BLaER1 (cell line): ENCODE measurements around the gene CHTOP.
"Not testable (repeated sequence)": the region's sequence is repeated elsewhere in the genome, so short reads cannot be mapped to it uniquely, and the experiment has no call there.

Experiments
- H3K27ac ChIP-seq: shearing (Covaris generic); formaldehyde crosslinking; 2 replicates; pipeline ENCODE4 v1.8.1; 2022
- H3K27me3 ChIP-seq: shearing (Covaris generic); formaldehyde crosslinking; 2 replicates; pipeline ENCODE4 v1.8.1; 2022
- H3K36me3 ChIP-seq: shearing (Covaris generic); formaldehyde crosslinking; 2 replicates; pipeline ENCODE4 v1.8.1; 2022
- H3K4me1 ChIP-seq: shearing (Covaris generic); formaldehyde crosslinking; 2 replicates; pipeline ENCODE4 v1.8.1; 2022
- H3K4me2 ChIP-seq: shearing (Covaris generic); formaldehyde crosslinking; 2 replicates; pipeline ENCODE4 v1.8.1; 2022
- H3K4me3 ChIP-seq: shearing (Covaris generic); formaldehyde crosslinking; 2 replicates; pipeline ENCODE4 v1.8.1; 2022
- H3K9ac ChIP-seq: shearing (Covaris generic); formaldehyde crosslinking; 2 replicates; pipeline ENCODE4 v1.8.1; 2022
- H3K9me3 ChIP-seq: shearing (Covaris generic); formaldehyde crosslinking; 2 replicates; pipeline ENCODE4 v1.8.1; 2022
- H4K20me1 ChIP-seq: shearing (Covaris generic); formaldehyde crosslinking; 2 replicates; pipeline ENCODE4 v1.8.1; 2022
- Cebpa-rat ChIP-seq: shearing (Covaris generic); IDR thresholded peaks from 2 replicates; pipeline ENCODE4 v1.8.1; 2022

The CHTOP gene

GRCh38 chr1:153652805-153653500, 19.1 kb downstream of the CHTOP start:
- Histone ChIP-seq H3K4me3 (no peak overlapping the region), H3K36me3 (no peaks in the 10 kb centered on the region), H3K4me1 (peaks cover 19% of the 10 kb centered on the region), H3K9ac (no peak overlapping the region), H3K4me2 (no peak overlapping the region), H4K20me1 (no peaks in the 10 kb centered on the region), H3K9me3 (no peaks in the 10 kb centered on the region), H3K27me3 (no peaks in the 10 kb centered on the region), H3K27ac (no peak overlapping the region)
- TF ChIP-seq Cebpa-rat: no peak

DNA sequence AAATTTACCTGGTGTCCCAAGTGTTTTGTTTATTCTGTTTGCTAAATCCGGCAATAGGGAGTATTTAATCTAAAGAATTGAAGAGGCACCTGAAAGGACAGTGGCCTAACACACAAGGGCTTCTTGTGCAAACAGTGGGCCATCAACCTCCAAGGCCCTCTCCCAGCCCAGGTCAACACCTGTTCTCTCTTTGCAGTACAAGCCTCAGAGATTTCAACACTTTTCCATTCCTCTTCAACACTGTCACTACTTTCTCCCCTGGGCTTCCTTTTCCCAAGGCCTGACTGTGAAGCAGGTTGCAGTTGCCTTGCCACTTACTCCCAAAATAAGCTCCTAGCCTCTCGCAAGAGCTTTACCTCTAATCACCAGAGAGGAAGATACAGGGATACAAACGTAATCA, 21.5 kb downstream of the CHTOP start:
- no peaks in the 10 kb centered on the region for H3K27me3 ChIP-seq
- no peak for TF ChIP-seq Cebpa-rat
- peaks cover 7% of the 10 kb centered on the region; the same call in 1 of the 2 replicates for H3K36me3 ChIP-seq
- H3K4me2 ChIP-seq: no peak overlapping the region
- H3K4me1 ChIP-seq: peaks cover 18% of the 10 kb centered on the region
- no peak overlapping the region for H3K9ac ChIP-seq
- no peak overlapping the region for H3K27ac ChIP-seq
- H4K20me1 ChIP-seq: peaks cover 14% of the 10 kb centered on the region
- no peak overlapping the region for H3K4me3 ChIP-seq
- no peaks in the 10 kb centered on the region for H3K9me3 ChIP-seq

DNA sequence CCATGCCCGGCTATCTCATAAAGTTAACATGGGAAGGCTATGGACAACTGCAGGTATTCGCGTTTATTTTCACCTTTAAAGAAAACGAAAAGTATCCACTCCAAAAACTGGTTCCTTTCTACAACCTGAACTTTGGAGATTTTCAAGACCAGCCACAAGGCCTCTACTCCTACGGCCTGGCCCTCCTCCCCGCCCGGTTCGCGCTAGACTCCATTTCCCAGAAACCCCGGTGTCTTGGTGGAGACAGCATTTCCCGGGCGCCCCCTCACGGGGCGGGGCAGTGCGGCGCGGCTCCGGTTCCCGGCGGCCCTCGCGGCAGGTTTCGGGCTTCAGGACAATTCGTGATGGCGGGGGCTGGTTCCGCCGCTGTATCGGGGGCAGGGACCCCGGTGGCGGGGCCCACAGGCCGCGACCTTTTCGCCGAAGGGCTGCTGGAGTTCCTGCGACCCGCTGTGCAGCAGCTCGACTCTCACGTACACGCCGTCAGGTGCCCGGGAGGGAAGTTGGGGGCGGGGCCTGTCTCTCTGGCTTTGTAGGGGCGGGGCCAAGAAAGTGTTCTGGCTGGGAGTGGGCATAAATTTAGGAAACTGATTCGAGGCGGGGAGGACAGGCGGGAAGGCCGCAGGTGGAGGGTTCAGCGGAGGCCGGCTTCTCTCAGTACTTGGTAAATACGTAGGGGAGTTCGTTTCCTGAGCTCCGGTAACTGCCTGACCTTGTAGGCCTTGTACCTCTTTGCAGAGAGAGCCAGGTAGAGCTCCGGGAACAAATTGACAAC, 24.7 kb downstream of the CHTOP start, which contains the start of gene SNAPIN:
TSS of gene SNAPIN (plus strand) at position 304 of the 775 bp plus-strand sequence. CDS start at position 345, 41 bp downstream.
- no peak for TF ChIP-seq Cebpa-rat
- H3K4me3 ChIP-seq: peak within 1 kb of the TSS; percentile 83
- peaks cover 29% of the 10 kb centered on the region for H3K4me1 ChIP-seq
- H3K9me3 ChIP-seq: no peaks in the 10 kb centered on the region
- H3K27ac ChIP-seq: peak within 1 kb of the TSS; percentile 87
- peak within 1 kb of the TSS; percentile 91 for H3K9ac ChIP-seq
- no peaks in the 10 kb centered on the region for H3K27me3 ChIP-seq
- H4K20me1 ChIP-seq: peaks cover 39% of the 10 kb centered on the region
- H3K4me2 ChIP-seq: peak within 1 kb of the TSS; percentile 95
- peaks cover 39% of the 10 kb centered on the region for H3K36me3 ChIP-seq

GRCh38 chr1:153659175-153659534, 25.3 kb downstream of the CHTOP start:
- H3K27ac ChIP-seq: peak overlapping the region; percentile 87
- TF ChIP-seq Cebpa-rat: no peak
- H3K36me3 ChIP-seq: peaks cover 44% of the 10 kb centered on the region
- peaks cover 29% of the 10 kb centered on the region for H3K4me1 ChIP-seq
- H3K9me3 ChIP-seq: no peaks in the 10 kb centered on the region
- peak overlapping the region; percentile 91 for H3K9ac ChIP-seq
- peak overlapping the region; percentile 83 for H3K4me3 ChIP-seq
- H3K27me3 ChIP-seq: no peaks in the 10 kb centered on the region
- H3K4me2 ChIP-seq: peak overlapping the region; percentile 95
- H4K20me1 ChIP-seq: peaks cover 42% of the 10 kb centered on the region

GRCh38 chr1:153659656-153660055, 25.8 kb downstream of the CHTOP start:
- Histone ChIP-seq H3K36me3 (peaks cover 49% of the 10 kb centered on the region), H3K9me3 (no peaks in the 10 kb centered on the region), H3K4me1 (peaks cover 29% of the 10 kb centered on the region), H4K20me1 (peaks cover 47% of the 10 kb centered on the region), H3K4me2 (peak overlapping the region; percentile 95), H3K9ac (peak overlapping the region; percentile 91), H3K27ac (peak overlapping the region; percentile 87; the same call in 1 of the 2 replicates), H3K4me3 (peak overlapping the region; percentile 83), H3K27me3 (no peaks in the 10 kb centered on the region)
- no peak for TF ChIP-seq Cebpa-rat

DNA sequence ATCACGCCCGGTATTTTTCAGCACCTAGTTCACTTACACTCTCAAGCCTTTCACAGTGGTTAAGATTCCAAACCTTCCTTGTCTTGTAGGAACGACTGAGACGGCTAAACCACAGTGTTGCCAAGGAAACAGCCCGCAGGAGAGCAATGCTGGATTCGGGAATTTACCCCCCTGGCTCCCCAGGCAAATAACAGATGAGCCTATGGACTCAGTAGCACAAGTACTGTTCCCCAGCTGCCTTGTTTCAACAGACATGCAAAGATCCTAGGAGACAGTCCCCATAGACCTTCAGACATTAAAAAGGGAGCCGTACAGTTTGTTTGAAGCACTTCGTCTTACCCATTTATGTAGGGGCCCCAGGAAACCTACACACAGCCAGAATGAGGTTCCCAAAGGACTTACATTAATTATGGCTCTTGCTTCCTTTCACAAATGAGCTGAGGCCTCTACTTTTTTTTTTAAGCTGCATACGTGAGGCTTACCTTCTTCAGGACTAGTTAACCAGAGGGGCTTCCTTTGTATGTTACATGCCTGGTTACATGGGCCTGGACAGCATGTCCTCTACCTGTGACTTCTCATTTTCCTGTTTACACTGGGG, 27.3 kb downstream of the CHTOP start:
- no peaks in the 10 kb centered on the region for H3K27me3 ChIP-seq
- peaks cover 65% of the 10 kb centered on the region for H3K36me3 ChIP-seq
- no peak for TF ChIP-seq Cebpa-rat
- H4K20me1 ChIP-seq: peaks cover 59% of the 10 kb centered on the region
- H3K9ac ChIP-seq: peak overlapping the region; percentile 38; the same call in 1 of the 2 replicates
- H3K4me2 ChIP-seq: peak overlapping the region; percentile 32; the same call in 1 of the 2 replicates
- H3K4me1 ChIP-seq: peaks cover 29% of the 10 kb centered on the region
- H3K4me3 ChIP-seq: no peak overlapping the region
- H3K9me3 ChIP-seq: no peaks in the 10 kb centered on the region
- H3K27ac ChIP-seq: 0 out of 2 replicates have a peak overlapping the region, but pooled peaks have one; percentile 22

GRCh38 chr1:153662269-153662668, 28.4 kb downstream of the CHTOP start:
- H3K27ac ChIP-seq: no peak overlapping the region

GRCh38 chr1:153663211-153663610, 29.3 kb downstream of the CHTOP start:
- no peak overlapping the region for H3K4me2 ChIP-seq
- peaks cover 30% of the 10 kb centered on the region for H3K4me1 ChIP-seq
- no peak for TF ChIP-seq Cebpa-rat
- no peak overlapping the region for H3K9ac ChIP-seq
- no peaks in the 10 kb centered on the region for H3K9me3 ChIP-seq
- no peak overlapping the region for H3K4me3 ChIP-seq
- H3K36me3 ChIP-seq: peaks cover 85% of the 10 kb centered on the region
- peaks cover 78% of the 10 kb centered on the region for H4K20me1 ChIP-seq
- H3K27ac ChIP-seq: no peak overlapping the region
- no peaks in the 10 kb centered on the region for H3K27me3 ChIP-seq

More at GRCh38 chr1:153662269-153662668, 28.4 kb downstream of the CHTOP start:
- Histone ChIP-seq H3K4me1 (peaks cover 29% of the 10 kb centered on the region), H3K9me3 (no peaks in the 10 kb centered on the region), H3K4me3 (no peak overlapping the region), H3K9ac (no peak overlapping the region), H3K36me3 (peaks cover 75% of the 10 kb centered on the region), H3K4me2 (no peak overlapping the region), H3K27me3 (no peaks in the 10 kb centered on the region), H4K20me1 (peaks cover 70% of the 10 kb centered on the region)
- TF ChIP-seq Cebpa-rat: no peak

DNA sequence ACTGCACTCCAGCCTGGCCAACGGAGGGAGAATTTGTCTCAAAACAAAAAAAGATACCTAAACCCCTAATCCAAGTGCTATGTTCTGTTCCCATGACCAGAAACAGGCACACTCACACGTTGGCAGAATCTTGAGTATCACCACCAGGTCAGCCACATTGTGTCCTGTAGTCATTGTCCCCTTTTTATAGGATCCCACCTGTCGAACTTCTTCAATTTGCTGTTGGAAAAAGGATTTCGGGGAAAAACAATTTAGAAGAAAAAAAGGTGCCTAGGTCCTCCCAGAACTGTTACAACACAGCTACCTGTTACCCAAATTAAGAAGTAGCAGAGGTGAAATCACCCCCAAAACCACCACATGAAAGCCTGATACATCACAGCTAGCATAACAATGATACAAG, 33.6 kb downstream of the CHTOP start:
- Histone ChIP-seq H3K27ac (no peak overlapping the region), H3K36me3 (peaks cover 73% of the 10 kb centered on the region), H3K4me1 (peaks cover 22% of the 10 kb centered on the region), H3K4me2 (peak overlapping the region; percentile 93; the same call in 1 of the 2 replicates), H3K4me3 (no peak overlapping the region), H3K27me3 (no peaks in the 10 kb centered on the region), H3K9me3 (no peaks in the 10 kb centered on the region), H3K9ac (no peak overlapping the region; the same call in 1 of the 2 replicates), H4K20me1 (peaks cover 67% of the 10 kb centered on the region)
- TF ChIP-seq Cebpa-rat: no peak

- Histone ChIP-seq H3K4me1 (peaks cover 22% of the 10 kb centered on the region), H3K36me3 (peaks cover 62% of the 10 kb centered on the region), H3K4me3 (peak overlapping the region; percentile 86; the same call in 1 of the 2 replicates), H3K9ac (peak overlapping the region; percentile 97; the same call in 1 of the 2 replicates), H4K20me1 (peaks cover 57% of the 10 kb centered on the region), H3K4me2 (peak overlapping the region; percentile 93)
- H3K27me3 ChIP-seq, H3K27ac ChIP-seq, H3K9me3 ChIP-seq: not testable (repeated sequence)
These were observed 34.8 kb downstream of the CHTOP start for GRCh38 chr1:153668672-153669071.
